Coronary artery (tissue), 2 donors: Measurements from ENCODE around the gene RNPEPL1.
"Not testable (repeated sequence)": the region's sequence is repeated elsewhere in the genome, so short reads cannot be mapped to it uniquely, and the experiment has no call there.

Experiments
- DNase-seq: peaks from one replicate; pipeline ENCODE4 v3.0.0-alpha.2; 2017; ENCODE audit warnings: low spot score
- H3K27ac ChIP-seq, 2 donors: fragments of 200-600 bp; sonication (generic); one replicate each; pipeline ENCODE4 v1.5.1; 2016 to 2019
- H3K4me3 ChIP-seq: fragments of 200-600 bp; sonication (generic); 2 replicates; pipeline ENCODE4 v1.5.1; 2016; ENCODE audit warnings: mild to moderate bottlenecking, moderate library complexity
- CTCF ChIP-seq: fragments of 200-600 bp; sonication (generic); IDR thresholded peaks from one replicate; pipeline ENCODE4 v1.5.1; 2019; ENCODE audit warnings: antibody characterized with exemption

The RNPEPL1 gene

GRCh38 chr2:240611601-240612210 is 43.4 kb downstream of the RNPEPL1 start:
- no peak for TF ChIP-seq CTCF
- no peak overlapping the region for H3K27ac ChIP-seq
- H3K4me3 ChIP-seq = no peak overlapping the region
- no peak for DNase-seq

- TF ChIP-seq CTCF = no peak
Measured at GRCh38 chr2:240613781-240614180, 45.5 kb downstream of the RNPEPL1 start.

GRCh38 chr2:240614391-240614790 is 46.1 kb downstream of the RNPEPL1 start:
- no peak for DNase-seq
- TF ChIP-seq CTCF = no peak
- Histone ChIP-seq H3K4me3 (no peak overlapping the region), H3K27ac (no peak overlapping the region)

More at GRCh38 chr2:240613781-240614180, 45.5 kb downstream of the RNPEPL1 start:
- no peak for DNase-seq
- H3K27ac ChIP-seq = no peak overlapping the region
- no peak overlapping the region for H3K4me3 ChIP-seq

- Histone ChIP-seq H3K27ac (no peak overlapping the region), H3K4me3 (no peak overlapping the region)
- no peak for DNase-seq
- TF ChIP-seq CTCF = no peak
Measured at GRCh38 chr2:240615396-240615795, 47.1 kb downstream of the RNPEPL1 start.

- H3K4me3 ChIP-seq = no peak overlapping the region
- H3K27ac ChIP-seq = no peak overlapping the region
- peak; percentile 49 for DNase-seq
- no peak for TF ChIP-seq CTCF
Measured at GRCh38 chr2:240615820-240616547, 47.7 kb downstream of the RNPEPL1 start.

- not testable (repeated sequence) for DNase-seq, H3K27ac ChIP-seq, H3K4me3 ChIP-seq
Measured at GRCh38 chr2:240616860-240617666, 48.8 kb downstream of the RNPEPL1 start.

- H3K27ac ChIP-seq = no peak overlapping the region
- no peak overlapping the region for H3K4me3 ChIP-seq
- no peak for DNase-seq
- no peak for TF ChIP-seq CTCF
Measured at GRCh38 chr2:240618776-240619175, 50.5 kb downstream of the RNPEPL1 start.
